GM12864 (cell line): Measurements from ENCODE around the gene SALL3.

ENCODE experiments used
- DNase-seq: peaks from one replicate; pipeline ENCODE4 v3.0.0-alpha.2; 2011; ENCODE audit warnings: low read depth
- H3K4me3 ChIP-seq: 2 replicates; pipeline ENCODE4 v1.5.1; 2011; ENCODE audit warnings: mild to moderate bottlenecking, low read depth, low read length, control low read depth
- CTCF ChIP-seq: IDR thresholded peaks from 2 replicates; pipeline ENCODE4 v1.5.1; 2011; ENCODE audit warnings: low read depth, mild to moderate bottlenecking, moderate library complexity, low read length, control low read depth, inconsistent platforms; ENCODE audit errors: missing control alignments

The SALL3 gene

GRCh38 chr18:79046522-79046921 lies 66.9 kb downstream of the SALL3 start:
- no peak for TF ChIP-seq CTCF
- DNase-seq: no peak
- no peak overlapping the region for H3K4me3 ChIP-seq

GRCh38 chr18:79047556-79048244 lies 68.1 kb downstream of the SALL3 start:
- H3K4me3 ChIP-seq: no peak overlapping the region
- DNase-seq: no peak
- TF ChIP-seq CTCF: no peak

GRCh38 chr18:79048245-79048632 lies 68.6 kb downstream of the SALL3 start:
- DNase-seq: no peak
- no peak overlapping the region for H3K4me3 ChIP-seq
- TF ChIP-seq CTCF: no peak

GRCh38 chr18:79049506-79049905 lies 69.9 kb downstream of the SALL3 start:
- DNase-seq: no peak
- TF ChIP-seq CTCF: no peak
- H3K4me3 ChIP-seq: no peak overlapping the region
